Skeletal muscle tissue (tissue), 4 donors: Measurements from ENCODE around the gene SOX6. TPM values are rescaled to one million over a fixed set of nuclear protein-coding genes. Genes with fewer than 3 reads are reported as not detected.

Source experiments
- H3K27ac ChIP-seq: one replicate; pipeline ENCODE4 v1.7.0; 2013; ENCODE audit warnings: mild to moderate bottlenecking, low read depth, low read length, inconsistent platforms
- H3K27me3 ChIP-seq, 3 donors: one replicate each; pipeline ENCODE4 v1.7.0; 2013; ENCODE audit warnings: low read length in 3 of 3; ENCODE audit not compliant: control insufficient read depth in 3 of 3, insufficient read depth in 3 of 3
- H3K36me3 ChIP-seq, 3 donors: one replicate each; pipeline ENCODE4 v1.7.0; 2013; ENCODE audit warnings: low read length in 3 of 3; ENCODE audit not compliant: control insufficient read depth in 3 of 3, insufficient read depth in 3 of 3
- H3K4me1 ChIP-seq, 3 donors: one replicate each; pipeline ENCODE4 v1.7.0; 2013; ENCODE audit warnings: low read length in 3 of 3, mild to moderate bottlenecking in 3 of 3; ENCODE audit not compliant: control insufficient read depth in 3 of 3, insufficient read depth in 3 of 3
- H3K4me3 ChIP-seq, 3 donors: one replicate each; pipeline ENCODE4 v1.7.0; 2013; ENCODE audit warnings: low read length in 3 of 3
- H3K9ac ChIP-seq, 3 donors: one replicate each; pipeline ENCODE4 v1.7.0; 2013; ENCODE audit warnings: low read length in 3 of 3, mild to moderate bottlenecking in 3 of 3, moderate library complexity in 2 of 3, low read depth in 1 of 3
- H3K9me3 ChIP-seq, 3 donors: one replicate each; pipeline ENCODE4 v1.7.0; 2013; ENCODE audit warnings: low read length in 3 of 3; ENCODE audit not compliant: control insufficient read depth in 3 of 3
- total RNA-seq: library from RNA; depleted of rRNA; stranded (reverse); fragments of >200 nt; gene quantifications from one replicate; pipeline ENCODE4 v1.2.3, GENCODE V29; 2014
- donor health status: Osteomylitis.

SOX6 gene
- total RNA-seq, 1 donor from 2014 or later, result 50.1 TPM

- Histone ChIP-seq H3K9me3 (no peaks in the 10 kb centered on the region), H3K27ac (no peak overlapping the region)
These were observed 29.6 kb downstream of the SOX6 start for GRCh38 chr11:16326679-16327297.

DNA sequence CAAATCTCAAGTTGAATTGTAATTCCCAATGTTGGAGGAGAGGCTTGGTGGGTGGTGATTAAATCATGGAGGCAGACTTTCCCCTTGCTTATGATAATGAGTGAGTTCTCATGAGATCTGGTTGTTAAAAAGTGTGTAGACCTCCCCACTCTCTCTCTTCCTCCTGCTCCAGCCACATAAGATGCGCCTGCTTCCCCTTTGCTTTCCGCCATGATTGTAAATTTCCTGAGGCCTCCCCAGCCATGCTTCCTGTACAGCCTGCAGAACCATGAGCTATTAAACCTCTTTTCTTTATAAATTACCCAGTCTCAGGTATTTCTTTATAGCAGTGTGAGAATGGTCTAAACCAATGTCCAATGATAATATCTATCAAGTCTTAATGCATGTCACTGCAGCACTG lies 34.2 kb downstream of the SOX6 start:
- H3K4me3 ChIP-seq, result no peak overlapping the region
- H3K9me3 ChIP-seq, result no peaks in the 10 kb centered on the region
- H3K27ac ChIP-seq, result no peak overlapping the region

More at GRCh38 chr11:16326679-16327297, 29.6 kb downstream of the SOX6 start:
- no peaks in the 10 kb centered on the region for H3K36me3 ChIP-seq
- H3K9ac ChIP-seq, result no peak overlapping the region
- H3K4me1 ChIP-seq, result no peaks in the 10 kb centered on the region
- H3K27me3 ChIP-seq, result no peaks in the 10 kb centered on the region
- H3K4me3 ChIP-seq, result no peak overlapping the region

DNA sequence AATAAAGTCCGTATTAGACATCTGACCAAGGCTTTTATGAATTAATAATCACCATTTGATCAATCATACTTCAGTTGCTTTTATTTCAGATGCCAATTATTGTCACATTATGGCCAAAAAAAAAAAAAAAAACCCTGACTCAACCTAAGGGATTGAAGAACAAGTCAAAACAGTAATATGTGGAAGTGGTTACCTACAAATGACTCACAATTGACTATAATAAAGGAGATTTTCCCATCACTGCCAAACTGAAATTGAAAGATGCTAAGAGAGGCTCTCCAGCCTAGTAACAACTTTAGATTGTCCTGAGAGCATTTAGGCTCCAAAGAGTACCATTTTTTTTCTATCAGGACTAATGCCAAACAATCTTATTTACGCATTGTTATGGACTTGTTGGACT lies 35.2 kb downstream of the SOX6 start:
- Histone ChIP-seq H3K27me3 (no peaks in the 10 kb centered on the region), H3K4me3 (no peak overlapping the region), H3K27ac (no peak overlapping the region), H3K4me1 (no peaks in the 10 kb centered on the region), H3K9me3 (no peaks in the 10 kb centered on the region), H3K36me3 (no peaks in the 10 kb centered on the region), H3K9ac (no peak overlapping the region)

More for the DNA sequence above, 34.2 kb downstream of the SOX6 start:
- Histone ChIP-seq H3K36me3 (no peaks in the 10 kb centered on the region), H3K4me1 (no peaks in the 10 kb centered on the region), H3K9ac (no peak overlapping the region), H3K27me3 (no peaks in the 10 kb centered on the region)

DNA sequence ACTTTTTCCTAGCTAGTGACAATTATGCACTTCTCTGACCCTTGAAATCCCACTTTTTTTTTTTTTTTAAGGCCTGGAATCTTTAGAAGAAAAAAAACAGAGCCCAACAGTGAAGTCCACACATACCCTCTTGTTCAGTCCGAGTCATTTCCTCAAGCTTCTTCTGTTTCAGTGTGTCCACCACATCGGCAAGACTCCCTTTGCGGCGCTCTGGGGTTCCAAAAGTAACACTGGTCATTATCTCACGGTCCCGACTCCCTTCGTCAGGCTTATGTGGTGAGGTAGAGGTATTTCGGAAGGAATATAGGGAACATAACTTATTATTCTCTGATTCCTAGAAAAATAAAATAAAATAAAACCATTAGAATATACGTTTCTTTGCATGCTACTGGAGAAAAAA lies 38.0 kb downstream of the SOX6 start:
- no peak overlapping the region for H3K9ac ChIP-seq
- no peaks in the 10 kb centered on the region for H3K27me3 ChIP-seq
- no peak overlapping the region for H3K4me3 ChIP-seq
- no peak overlapping the region for H3K27ac ChIP-seq
- H3K36me3 ChIP-seq, result no peaks in the 10 kb centered on the region
- H3K9me3 ChIP-seq, result no peaks in the 10 kb centered on the region
- no peaks in the 10 kb centered on the region for H3K4me1 ChIP-seq

DNA sequence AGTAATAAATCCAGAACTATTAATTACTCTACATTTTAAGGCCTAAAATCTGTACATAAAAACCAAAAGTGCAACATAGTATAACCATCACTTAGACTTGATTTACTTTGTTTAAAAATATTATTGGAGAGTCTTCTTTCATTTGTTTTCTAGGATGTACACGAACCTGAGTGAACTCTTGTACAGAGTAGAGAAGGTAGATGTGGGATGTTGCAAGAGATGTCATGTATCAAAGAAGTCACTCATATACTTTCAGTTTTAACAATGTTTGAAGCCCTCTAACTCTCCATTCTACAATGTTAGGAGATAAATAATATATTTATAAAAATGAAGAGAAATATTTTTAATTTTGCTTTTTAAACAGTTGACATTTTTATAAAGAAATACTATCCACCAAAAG lies 38.6 kb downstream of the SOX6 start:
- no peaks in the 10 kb centered on the region for H3K27me3 ChIP-seq
- no peak overlapping the region for H3K4me3 ChIP-seq
- no peaks in the 10 kb centered on the region for H3K4me1 ChIP-seq
- no peak overlapping the region for H3K9ac ChIP-seq
- no peaks in the 10 kb centered on the region for H3K36me3 ChIP-seq
- H3K27ac ChIP-seq, result no peak overlapping the region
- no peaks in the 10 kb centered on the region for H3K9me3 ChIP-seq

DNA sequence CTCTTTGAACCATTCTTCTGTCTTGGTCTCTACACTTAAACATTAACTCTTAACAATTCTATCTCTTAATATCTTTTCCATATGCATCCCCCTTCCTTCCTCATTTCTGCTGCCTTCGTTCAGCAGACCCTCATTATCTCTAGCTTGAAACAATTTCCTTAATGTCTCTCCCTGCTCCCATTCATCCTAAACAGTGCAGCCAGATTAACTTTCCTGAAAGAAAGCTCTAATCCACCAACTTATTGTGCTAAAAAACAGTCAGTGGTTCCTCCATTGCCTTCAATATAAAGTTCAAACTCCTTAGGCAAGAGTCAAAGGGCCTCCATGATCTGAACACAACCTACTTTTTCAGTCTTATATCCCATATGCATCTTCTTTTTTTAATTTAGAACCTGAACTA lies 42.5 kb downstream of the SOX6 start:
- Histone ChIP-seq H3K4me3 (no peak overlapping the region), H3K9me3 (no peaks in the 10 kb centered on the region), H3K27ac (no peak overlapping the region), H3K4me1 (peaks cover 0 to 6% (median 0%) of the 10 kb centered on the region in 3 donors), H3K9ac (no peak overlapping the region), H3K27me3 (no peaks in the 10 kb centered on the region), H3K36me3 (no peaks in the 10 kb centered on the region)

- Histone ChIP-seq H3K4me1 (peaks cover 0 to 6% (median 0%) of the 10 kb centered on the region in 3 donors), H3K36me3 (no peaks in the 10 kb centered on the region), H3K27me3 (no peaks in the 10 kb centered on the region), H3K9me3 (no peaks in the 10 kb centered on the region), H3K4me3 (no peak overlapping the region), H3K27ac (no peak overlapping the region), H3K9ac (no peak overlapping the region)
These were observed 44.0 kb downstream of the SOX6 start for GRCh38 chr11:16312233-16312765.

- Histone ChIP-seq H3K27ac (no peak overlapping the region), H3K4me1 (peaks cover 0 to 6% (median 0%) of the 10 kb centered on the region in 3 donors), H3K9me3 (no peaks in the 10 kb centered on the region)
These were observed 44.5 kb downstream of the SOX6 start for GRCh38 chr11:16311831-16312230.

DNA sequence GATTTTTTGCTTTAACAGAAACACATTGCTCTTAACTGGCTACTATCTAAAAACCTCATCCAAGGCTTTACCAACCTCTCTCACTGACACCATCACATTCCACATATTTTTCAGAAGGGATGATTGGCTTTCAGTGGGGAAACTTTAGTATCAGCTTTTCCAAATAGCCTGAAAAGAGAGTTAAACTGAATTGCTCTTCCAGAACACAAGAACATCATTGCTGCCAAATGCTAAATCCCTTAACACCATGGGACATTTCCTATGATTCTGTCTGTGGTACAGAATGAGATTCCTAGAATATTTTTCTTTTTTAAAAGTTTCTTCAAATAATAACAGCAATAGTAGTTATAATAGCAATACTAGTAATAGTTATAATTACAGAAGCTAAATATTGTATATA lies 45.4 kb downstream of the SOX6 start:
- H3K27ac ChIP-seq, result no peak overlapping the region
- H3K27me3 ChIP-seq, result no peaks in the 10 kb centered on the region
- no peaks in the 10 kb centered on the region for H3K9me3 ChIP-seq

More at GRCh38 chr11:16311831-16312230, 44.5 kb downstream of the SOX6 start:
- Histone ChIP-seq H3K9ac (no peak overlapping the region), H3K4me3 (no peak overlapping the region), H3K36me3 (no peaks in the 10 kb centered on the region), H3K27me3 (no peaks in the 10 kb centered on the region)

GRCh38 chr11:16309226-16309625 lies 47.1 kb downstream of the SOX6 start:
- Histone ChIP-seq H3K9ac (peak overlapping the region in 1 of 3 donors; percentile 7), H3K36me3 (no peaks in the 10 kb centered on the region), H3K27me3 (no peaks in the 10 kb centered on the region), H3K4me1 (peaks cover 0 to 6% (median 0%) of the 10 kb centered on the region in 3 donors), H3K4me3 (no peak overlapping the region), H3K9me3 (no peaks in the 10 kb centered on the region), H3K27ac (no peak overlapping the region)

More for the DNA sequence above, 45.4 kb downstream of the SOX6 start:
- no peak overlapping the region for H3K9ac ChIP-seq
- no peaks in the 10 kb centered on the region for H3K36me3 ChIP-seq
- H3K4me3 ChIP-seq, result no peak overlapping the region
- H3K4me1 ChIP-seq, result peaks cover 0 to 6% (median 0%) of the 10 kb centered on the region in 3 donors
